Endodermal cell (in vitro differentiated cells): ENCODE data around the gene MRPL41. TPM values are rescaled to one million over a fixed set of nuclear protein-coding genes. Genes with fewer than 3 reads are reported as not detected.

Experiments used
- DNase-seq: peaks from one replicate; pipeline ENCODE4 v3.0.0-alpha.2; 2017
- H3K27ac ChIP-seq: 2 replicates; pipeline ENCODE4 v1.5.1; 2013; ENCODE audit warnings: mild to moderate bottlenecking, low read depth, low read length, moderate library complexity
- H3K27me3 ChIP-seq: 2 replicates; pipeline ENCODE4 v1.6.1; 2013; ENCODE audit warnings: mild to moderate bottlenecking, low read length, moderate library complexity; ENCODE audit not compliant: insufficient read depth, control insufficient read depth, poor library complexity, severe bottlenecking
- H3K36me3 ChIP-seq: 2 replicates; pipeline ENCODE4 v1.7.0; 2013; ENCODE audit warnings: mild to moderate bottlenecking, low read length, moderate library complexity; ENCODE audit not compliant: control insufficient read depth, insufficient read depth
- H3K4me1 ChIP-seq: one replicate; pipeline ENCODE4 v1.7.0; 2013; ENCODE audit warnings: low read length; ENCODE audit not compliant: control insufficient read depth, insufficient read depth
- H3K4me3 ChIP-seq: 2 replicates; pipeline ENCODE4 v1.5.1; 2013; ENCODE audit warnings: mild to moderate bottlenecking, low read length, moderate library complexity
- H3K9ac ChIP-seq: 2 replicates; pipeline ENCODE4 v1.6.1; 2013; ENCODE audit warnings: mild to moderate bottlenecking, low read length, moderate library complexity; ENCODE audit not compliant: poor library complexity, severe bottlenecking; ENCODE audit errors: extremely low read depth
- H3K9me3 ChIP-seq: 2 replicates; pipeline ENCODE4 v1.6.1; 2013; ENCODE audit warnings: mild to moderate bottlenecking, low read length, moderate library complexity; ENCODE audit not compliant: control insufficient read depth
- H3K27ac Mint-ChIP-seq: 2 replicates; pipeline ENCODE4 v1.8.0; 2020; ENCODE audit warnings: mixed read lengths
- H3K27me3 Mint-ChIP-seq: 2 replicates; pipeline ENCODE4 v1.8.0; 2021; ENCODE audit warnings: mild to moderate bottlenecking, mixed read lengths; ENCODE audit not compliant: insufficient read depth
- H3K36me3 Mint-ChIP-seq: 2 replicates; pipeline ENCODE4 v1.8.0; 2020; ENCODE audit warnings: low read depth, mixed read lengths
- H3K4me1 Mint-ChIP-seq: 2 replicates; pipeline ENCODE4 v1.8.0; 2020; ENCODE audit warnings: mixed read lengths
- H3K4me3 Mint-ChIP-seq: 2 replicates; pipeline ENCODE4 v1.8.0; 2020; ENCODE audit warnings: mild to moderate bottlenecking, moderate library complexity, mixed read lengths
- H3K9me3 Mint-ChIP-seq: 2 replicates; pipeline ENCODE4 v1.8.0; 2020; ENCODE audit warnings: mild to moderate bottlenecking, mixed read lengths
- CTCF ChIP-seq: fragments of 200-600 bp; sonication (generic); conservative IDR thresholded peaks from 2 replicates; pipeline ENCODE4 v1.5.0; 2021; ENCODE audit warnings: antibody characterized with exemption, mild to moderate bottlenecking
- WGBS, 2 experiments: methylation state at CpG; one replicate each; pipeline versions ENCODE4 v1.1.5 to v1.1.7; 2013; ENCODE audit warnings: missing lambda C conversion rate in 2 of 2, mixed read lengths in 1 of 2; ENCODE audit not compliant: insufficient coverage in 1 of 2, insufficient read length in 1 of 2; 5-methylcytosine and 5-hydroxymethylcytosine counted together
- total RNA-seq, 2 donors: library from RNA; stranded (reverse); fragmentation: NEBNext Ultra II Directional in 1 of 2; extraction: Animal tissue kit (Norgen Biotek cat#: 25700) in 1 of 2; gene quantifications; 2 replicates in 1 of 2; 3 replicates in 1 of 2; pipeline ENCODE4 v1.2.1, GENCODE V29; 2021

MRPL41 gene
- total RNA-seq, 2 donors from 2014 or later = 43.7 to 49.6 TPM

GRCh38 chr9:137579259-137579604, 27.6 kb downstream of the MRPL41 start:
- no peak for DNase-seq
- Histone ChIP-seq H3K4me3 (peak overlapping the region; percentile 82), H3K27ac (peak overlapping the region; percentile 66), H3K9ac (peak overlapping the region; percentile 72), H3K36me3 (peaks cover 57% of the 10 kb centered on the region), H3K4me1 (peaks cover 7% of the 10 kb centered on the region), H3K9me3 (no peaks in the 10 kb centered on the region), H3K27me3 (no peaks in the 10 kb centered on the region)
- WGBS, 2 experiments = 61 to 78% methylated on average over 15 to 19 of the region's 19 CpGs
- Mint-ChIP-seq H3K9me3 (no peaks in the 10 kb centered on the region), H3K4me3 (peak overlapping the region; percentile 82), H3K36me3 (peaks cover 45% of the 10 kb centered on the region), H3K27ac (peak overlapping the region; percentile 88), H3K4me1 (peaks cover 19% of the 10 kb centered on the region), H3K27me3 (no peaks in the 10 kb centered on the region)
- no peak for TF ChIP-seq CTCF

GRCh38 chr9:137580209-137580953, 28.7 kb downstream of the MRPL41 start:
- H3K4me3 Mint-ChIP-seq = peak overlapping the region; percentile 82
- no peak overlapping the region for H3K4me3 ChIP-seq
- peaks cover 41% of the 10 kb centered on the region for H3K36me3 Mint-ChIP-seq
- H3K4me1 Mint-ChIP-seq = peaks cover 19% of the 10 kb centered on the region
- H3K4me1 ChIP-seq = peaks cover 7% of the 10 kb centered on the region
- no peak overlapping the region for H3K9ac ChIP-seq
- DNase-seq = no peak
- no peaks in the 10 kb centered on the region for H3K9me3 ChIP-seq
- no peak for TF ChIP-seq CTCF
- no peaks in the 10 kb centered on the region for H3K9me3 Mint-ChIP-seq
- no peak overlapping the region for H3K27ac ChIP-seq
- H3K36me3 ChIP-seq = peaks cover 55% of the 10 kb centered on the region
- H3K27ac Mint-ChIP-seq = peak overlapping the region; percentile 52
- H3K27me3 ChIP-seq = no peaks in the 10 kb centered on the region
- whole genome bisulfite sequencing, 2 experiments = 91 to 92% methylated on average over 15 to 23 of the region's 23 CpGs
- H3K27me3 Mint-ChIP-seq = no peaks in the 10 kb centered on the region

- 94 to 95% methylated on average over 4 of the region's 4 CpGs for WGBS, 2 experiments
- Mint-ChIP-seq H3K36me3 (peaks cover 41% of the 10 kb centered on the region), H3K4me1 (peaks cover 19% of the 10 kb centered on the region), H3K27ac (no peak overlapping the region), H3K27me3 (no peaks in the 10 kb centered on the region), H3K9me3 (no peaks in the 10 kb centered on the region), H3K4me3 (no peak overlapping the region)
- Histone ChIP-seq H3K4me3 (no peak overlapping the region), H3K9me3 (no peaks in the 10 kb centered on the region), H3K27ac (no peak overlapping the region), H3K36me3 (peaks cover 55% of the 10 kb centered on the region), H3K4me1 (peaks cover 7% of the 10 kb centered on the region), H3K9ac (no peak overlapping the region), H3K27me3 (no peaks in the 10 kb centered on the region)
- TF ChIP-seq CTCF = no peak
- DNase-seq = no peak
Measured at GRCh38 chr9:137580954-137581322, 29.3 kb downstream of the MRPL41 start.
